ENCODE data around the gene EVA1A.

Gene EVA1A

GRCh38 chr2:75458201-75458600 lies 102.5 kb downstream of the EVA1A start:
- Mint-ChIP-seq H3K4me3 (no peak overlapping the region), H3K27ac (no peak overlapping the region), H3K4me1 (ENCODE audit: low read depth) (no peaks in the 10 kb centered on the region), H3K27me3 (peaks cover 18% of the 10 kb centered on the region), H3K36me3 (ENCODE audit: low read depth) (no peaks in the 10 kb centered on the region), H3K9me3 (peaks cover 4% of the 10 kb centered on the region)

DNA sequence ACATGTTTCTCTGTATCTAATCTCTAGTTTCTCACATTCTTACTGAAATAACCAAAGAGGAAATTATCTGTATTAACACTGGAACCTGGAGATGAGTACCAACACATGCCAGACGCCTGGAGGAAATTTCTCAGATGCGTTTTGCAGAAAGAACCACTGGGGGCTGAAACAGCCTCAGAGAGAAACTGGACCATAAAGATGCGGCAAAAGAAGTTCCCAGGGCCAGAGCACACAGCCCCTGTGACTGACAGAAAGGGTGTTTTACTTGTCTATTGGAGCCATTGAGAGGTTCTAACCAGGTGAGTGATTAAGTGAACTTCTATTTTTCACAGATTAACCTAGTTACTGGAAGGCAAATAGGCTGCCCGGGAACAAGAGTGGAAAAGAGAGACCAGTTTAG lies 103.9 kb downstream of the EVA1A start:
- peaks cover 4% of the 10 kb centered on the region for H3K9me3 Mint-ChIP-seq
- peaks cover 16% of the 10 kb centered on the region for H3K27me3 Mint-ChIP-seq
- no peaks in the 10 kb centered on the region for H3K36me3 Mint-ChIP-seq (ENCODE audit: low read depth)
- H3K27ac Mint-ChIP-seq, result no peak overlapping the region
- H3K4me3 Mint-ChIP-seq, result no peak overlapping the region
- H3K4me1 Mint-ChIP-seq (ENCODE audit: low read depth), result no peaks in the 10 kb centered on the region

- Mint-ChIP-seq H3K27ac (no peak overlapping the region), H3K4me3 (no peak overlapping the region), H3K36me3 (ENCODE audit: low read depth) (no peaks in the 10 kb centered on the region), H3K9me3 (peaks cover 4% of the 10 kb centered on the region), H3K27me3 (peaks cover 12% of the 10 kb centered on the region), H3K4me1 (ENCODE audit: low read depth) (no peaks in the 10 kb centered on the region)
Measured at GRCh38 chr2:75456111-75456510, 104.6 kb downstream of the EVA1A start.

DNA sequence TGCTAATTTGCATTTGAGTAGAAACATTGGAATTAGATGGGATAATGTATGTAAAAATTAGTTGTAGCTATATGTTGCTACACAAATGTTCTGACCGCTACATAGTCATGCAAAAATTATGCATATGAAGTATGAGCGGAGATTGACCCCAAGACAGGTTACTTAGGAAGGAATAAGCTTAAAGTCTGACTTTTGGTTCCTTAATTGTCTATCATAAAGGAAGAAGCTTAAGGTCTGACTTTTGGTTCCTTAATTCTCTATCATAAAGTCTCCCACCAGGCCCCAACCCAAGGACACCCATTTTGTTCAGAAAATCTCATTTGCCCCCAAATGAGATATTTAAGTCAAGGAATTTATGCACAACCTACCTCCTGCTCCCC lies 106.5 kb downstream of the EVA1A start:
- H3K4me3 Mint-ChIP-seq, result no peak overlapping the region
- H3K9me3 Mint-ChIP-seq, result no peaks in the 10 kb centered on the region
- H3K4me1 Mint-ChIP-seq (ENCODE audit: low read depth), result no peaks in the 10 kb centered on the region

DNA sequence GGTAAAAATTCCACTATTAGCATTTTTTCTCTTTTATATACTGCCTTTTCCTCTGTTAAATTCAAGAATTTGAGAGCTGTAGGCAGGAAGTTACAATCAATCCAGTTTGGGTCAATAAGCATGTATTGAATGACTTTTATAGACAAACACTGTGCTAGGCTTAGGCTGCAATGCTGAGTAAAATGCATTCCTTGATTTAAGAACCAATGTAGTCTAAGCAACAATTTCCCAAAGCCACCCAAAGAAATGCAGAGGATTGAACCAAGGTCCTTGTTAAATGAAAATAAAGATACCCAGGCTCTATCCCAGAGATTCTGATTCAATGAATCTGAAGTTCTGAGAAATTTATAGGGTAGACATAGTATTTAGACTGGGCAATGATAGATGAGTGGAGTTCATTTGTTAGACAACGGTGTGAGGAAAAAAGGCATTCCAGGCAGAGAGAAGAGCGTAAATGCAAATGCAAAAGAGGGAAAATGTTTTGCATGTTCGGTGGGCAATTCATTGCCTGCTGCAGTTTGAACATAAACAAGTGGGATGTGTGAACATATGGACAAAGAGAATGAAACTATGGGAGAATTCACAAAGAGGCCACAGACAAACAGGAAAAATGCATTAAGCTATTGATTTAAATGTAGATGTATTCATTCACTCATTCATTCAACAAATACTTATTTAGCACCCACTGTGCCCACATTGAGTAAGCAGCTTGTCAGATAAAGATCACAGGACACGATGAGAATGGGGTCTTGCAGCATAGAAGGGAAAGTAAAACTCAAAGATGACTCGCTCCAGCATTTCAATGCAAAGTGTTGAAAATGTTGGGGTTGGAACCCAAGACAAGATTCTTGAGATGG lies 107.1 kb downstream of the EVA1A start:
- no peaks in the 10 kb centered on the region for H3K36me3 Mint-ChIP-seq (ENCODE audit: low read depth)
- no peak overlapping the region for H3K27ac Mint-ChIP-seq
- peaks cover 2% of the 10 kb centered on the region for H3K9me3 Mint-ChIP-seq

More for the DNA sequence above, 106.5 kb downstream of the EVA1A start:
- H3K27me3 Mint-ChIP-seq, result peaks cover 4% of the 10 kb centered on the region
- H3K27ac Mint-ChIP-seq, result no peak overlapping the region
- no peaks in the 10 kb centered on the region for H3K36me3 Mint-ChIP-seq (ENCODE audit: low read depth)

GRCh38 chr2:75450068-75450467 lies 110.7 kb downstream of the EVA1A start:
- Mint-ChIP-seq H3K9me3 (peaks cover 5% of the 10 kb centered on the region), H3K27ac (no peak overlapping the region), H3K36me3 (ENCODE audit: low read depth) (no peaks in the 10 kb centered on the region), H3K4me3 (no peak overlapping the region), H3K27me3 (peaks cover 4% of the 10 kb centered on the region), H3K4me1 (ENCODE audit: low read depth) (no peaks in the 10 kb centered on the region)

More for the DNA sequence above, 107.1 kb downstream of the EVA1A start:
- Mint-ChIP-seq H3K4me3 (no peak overlapping the region), H3K4me1 (ENCODE audit: low read depth) (no peaks in the 10 kb centered on the region), H3K27me3 (peaks cover 2% of the 10 kb centered on the region)

DNA sequence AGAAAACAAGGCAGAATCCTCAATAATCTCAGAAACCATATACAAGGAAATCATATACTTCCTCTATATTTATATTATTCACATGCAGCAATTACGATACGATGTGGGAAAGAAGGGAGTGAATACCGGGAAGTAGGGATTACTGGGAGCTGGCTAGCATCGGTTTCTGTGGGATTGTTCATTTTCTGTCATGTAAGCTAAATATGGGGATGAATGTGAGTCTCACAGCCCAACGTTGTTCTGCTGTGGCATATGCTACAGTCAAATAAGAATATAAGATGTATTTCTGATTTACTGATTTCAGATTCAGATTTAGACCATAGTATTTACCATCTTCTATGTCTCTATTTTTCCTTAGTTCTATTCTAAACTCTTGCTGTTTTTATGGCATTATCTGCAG lies 113.6 kb downstream of the EVA1A start:
- Mint-ChIP-seq H3K27ac (no peak overlapping the region), H3K4me3 (no peak overlapping the region), H3K27me3 (peaks cover 4% of the 10 kb centered on the region), H3K9me3 (peaks cover 5% of the 10 kb centered on the region), H3K4me1 (ENCODE audit: low read depth) (no peaks in the 10 kb centered on the region), H3K36me3 (ENCODE audit: low read depth) (no peaks in the 10 kb centered on the region)
